GM18951 (cell line): Measurements from ENCODE around the gene SLX4IP.

Experiments used
- POLR2A ChIP-seq: IDR thresholded peaks from 4 replicates; pipeline ENCODE4 v1.6.1; 2011; ENCODE audit warnings: mild to moderate bottlenecking; ENCODE audit not compliant: insufficient read length, insufficient read depth; ENCODE audit errors: extremely low read depth
- in situ Hi-C: fragments of 300-500 bp; cut with MboI; formaldehyde crosslinking; loops from one replicate; pipeline ENCODE4 v1.12.0; 2022; ENCODE audit warnings: low sequenced_read_pairs, mixed read lengths, inconsistent platforms; ENCODE audit not compliant: unreplicated experiment

SLX4IP gene

GRCh38 chr20:10463622-10464021 lies 28.5 kb downstream of the SLX4IP start:
- in situ Hi-C loops: no loop called here
- no peak for TF ChIP-seq POLR2A

DNA sequence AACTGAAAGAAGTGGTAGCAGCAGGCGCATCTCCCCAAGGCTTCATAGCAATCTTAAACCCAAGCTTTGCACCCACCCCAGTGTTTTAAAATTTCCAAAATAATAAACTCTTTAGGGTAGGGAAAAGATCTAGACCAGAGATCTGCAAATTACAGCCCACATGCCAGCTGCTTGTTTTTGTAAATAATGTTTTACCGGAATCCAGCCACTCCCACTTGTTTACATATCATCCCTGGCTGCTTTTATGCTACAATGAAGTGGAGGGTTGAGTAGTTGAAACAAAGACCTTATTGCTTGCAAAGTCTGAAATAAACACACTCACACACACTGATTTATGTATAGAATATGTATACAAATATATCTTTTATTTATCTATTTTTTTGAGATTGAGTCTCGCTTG lies 30.0 kb downstream of the SLX4IP start:
- in situ Hi-C loops: no loop called here
- no peak for TF ChIP-seq POLR2A

- TF ChIP-seq POLR2A: no peak
- in situ Hi-C loops: no loop called here
Measured at GRCh38 chr20:10466325-10466724, 31.2 kb downstream of the SLX4IP start.

DNA sequence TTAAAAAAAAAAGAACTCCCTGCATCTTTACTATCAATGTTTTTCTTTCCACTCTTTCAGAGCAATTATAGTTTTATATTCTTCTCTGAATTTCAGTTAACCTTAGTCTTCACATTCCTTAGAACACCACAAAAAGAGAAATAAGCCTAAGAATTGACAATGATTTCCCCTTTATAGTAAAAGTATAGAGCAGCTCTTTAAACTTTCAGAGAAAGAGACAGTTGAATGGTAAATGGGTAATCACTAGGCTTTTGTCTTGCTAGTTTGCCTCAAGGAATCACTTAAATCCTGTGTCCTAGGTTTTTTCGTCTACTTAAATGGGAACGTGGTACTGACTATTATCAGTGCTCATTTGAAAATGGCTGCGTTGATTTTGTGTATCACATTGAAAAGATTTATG lies 31.8 kb downstream of the SLX4IP start:
- TF ChIP-seq POLR2A: no peak
- in situ Hi-C loops: no loop called here

- TF ChIP-seq POLR2A: no peak
- in situ Hi-C loops: no loop called here
Measured at GRCh38 chr20:10467681-10468339, 32.7 kb downstream of the SLX4IP start.

GRCh38 chr20:10468340-10468845 lies 33.3 kb downstream of the SLX4IP start:
- TF ChIP-seq POLR2A: no peak
- in situ Hi-C loops: no loop called here

GRCh38 chr20:10469056-10469455 lies 34.0 kb downstream of the SLX4IP start:
- in situ Hi-C loops: no loop called here
- no peak for TF ChIP-seq POLR2A

- in situ Hi-C loops: no loop called here
Measured at GRCh38 chr20:10469599-10469998, 34.5 kb downstream of the SLX4IP start.

DNA sequence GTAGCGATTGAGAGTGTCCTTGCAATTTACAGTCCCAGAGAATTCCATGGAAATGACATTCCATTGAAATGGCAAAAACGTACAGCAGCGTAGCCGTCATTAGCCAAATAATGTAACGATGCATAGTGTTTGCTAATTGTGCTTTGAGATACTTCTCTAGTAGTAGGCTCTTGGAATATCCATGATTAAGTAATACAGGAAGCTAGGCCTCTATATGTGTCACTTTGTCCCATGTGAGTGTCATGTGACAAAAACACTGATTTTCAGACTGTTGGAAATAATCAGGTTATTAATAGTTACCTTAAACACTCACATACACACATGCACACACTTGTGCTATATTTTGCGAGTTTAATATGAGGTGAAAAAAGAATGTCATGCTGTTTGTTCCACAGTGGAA lies 35.2 kb downstream of the SLX4IP start:
- TF ChIP-seq POLR2A: no peak

More at GRCh38 chr20:10469599-10469998, 34.5 kb downstream of the SLX4IP start:
- no peak for TF ChIP-seq POLR2A

DNA sequence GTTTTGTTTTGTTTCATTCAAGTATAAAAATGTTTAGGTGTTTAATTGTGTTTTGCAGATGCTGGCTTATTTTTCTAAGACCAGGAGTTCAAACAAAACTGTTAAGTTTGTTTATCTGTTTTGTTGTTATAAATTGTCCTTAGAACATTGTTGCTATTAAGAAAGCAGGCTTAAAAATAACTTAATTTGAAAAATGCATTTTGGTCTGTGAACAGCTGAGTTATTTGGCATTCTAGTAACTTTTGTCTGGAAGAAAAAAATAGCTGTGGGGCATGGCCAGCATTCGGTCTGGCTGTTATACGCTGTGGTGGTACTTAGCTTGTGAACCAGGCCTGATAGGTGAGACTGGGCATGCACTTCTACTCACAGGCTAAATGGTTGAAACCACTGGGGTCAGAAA lies 37.8 kb downstream of the SLX4IP start:
- in situ Hi-C loops: no loop called here

More for the DNA sequence above, 35.2 kb downstream of the SLX4IP start:
- in situ Hi-C loops: no loop called here

GRCh38 chr20:10474606-10475184 lies 39.6 kb downstream of the SLX4IP start:
- no peak for TF ChIP-seq POLR2A
- in situ Hi-C loops: no loop called here

More for the DNA sequence above, 37.8 kb downstream of the SLX4IP start:
- no peak for TF ChIP-seq POLR2A

DNA sequence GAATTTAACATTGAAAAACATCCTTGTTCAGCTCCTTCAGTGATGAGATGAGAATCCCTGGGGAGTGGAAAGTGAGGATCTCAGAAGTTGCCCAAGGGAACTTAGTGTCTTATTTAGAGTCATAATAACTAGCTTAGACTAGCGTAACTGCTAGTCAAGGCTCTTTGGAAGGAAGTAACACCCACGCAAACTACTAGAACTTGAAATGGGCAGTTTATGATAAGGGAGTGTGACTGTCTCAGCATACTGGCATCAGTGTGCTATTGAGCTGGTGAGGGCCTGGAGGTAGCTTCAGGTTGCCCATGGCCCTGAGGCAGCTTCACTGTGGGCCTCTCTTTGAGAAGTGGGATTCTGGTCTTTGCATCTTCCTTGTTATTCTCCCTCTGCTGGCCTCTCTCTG lies 40.1 kb downstream of the SLX4IP start:
- no peak for TF ChIP-seq POLR2A
- in situ Hi-C loops: no loop called here

GRCh38 chr20:10476319-10476724 lies 41.2 kb downstream of the SLX4IP start:
- in situ Hi-C loops: no loop called here
- TF ChIP-seq POLR2A: no peak

- TF ChIP-seq POLR2A: no peak
- in situ Hi-C loops: no loop called here
Measured at GRCh38 chr20:10478205-10478604, 43.1 kb downstream of the SLX4IP start.

- in situ Hi-C loops: no loop called here
- no peak for TF ChIP-seq POLR2A
Measured at GRCh38 chr20:10478930-10479329, 43.8 kb downstream of the SLX4IP start.

DNA sequence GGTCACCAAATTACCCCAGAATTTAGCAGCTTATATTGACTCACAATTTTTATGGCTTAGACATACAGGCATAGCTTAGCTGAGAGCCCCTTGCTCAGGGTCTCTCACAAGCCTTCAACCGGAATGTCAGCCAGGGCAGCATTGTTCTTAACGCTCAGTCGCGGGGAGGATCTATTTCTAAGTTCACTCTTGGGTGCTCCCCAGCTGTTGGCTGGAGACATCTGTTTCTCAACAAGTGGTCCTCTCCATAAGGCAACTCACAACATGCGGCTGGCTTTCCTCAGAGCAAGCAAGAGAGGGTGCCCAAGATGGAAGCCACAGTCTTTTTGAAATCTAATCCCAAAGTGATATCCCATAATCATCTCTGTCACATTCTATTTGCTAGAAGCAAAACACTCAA lies 46.6 kb downstream of the SLX4IP start:
- in situ Hi-C loops: no loop called here
- no peak for TF ChIP-seq POLR2A
